Fibroblast of the conjunctiva (primary cell): ENCODE measurements around the gene STMN1.

Experiments
- DNase-seq: peaks from one replicate; pipeline ENCODE4 v3.0.0-alpha.2; 2010; ENCODE audit warnings: low read depth

STMN1 gene

GRCh38 chr1:25891606-25892005 is 14.6 kb downstream of the STMN1 start:
- no peak for DNase-seq

- no peak for DNase-seq
These were observed 15.8 kb downstream of the STMN1 start for GRCh38 chr1:25890239-25891034.

GRCh38 chr1:25889470-25889869 is 16.7 kb downstream of the STMN1 start:
- DNase-seq: no peak

DNA sequence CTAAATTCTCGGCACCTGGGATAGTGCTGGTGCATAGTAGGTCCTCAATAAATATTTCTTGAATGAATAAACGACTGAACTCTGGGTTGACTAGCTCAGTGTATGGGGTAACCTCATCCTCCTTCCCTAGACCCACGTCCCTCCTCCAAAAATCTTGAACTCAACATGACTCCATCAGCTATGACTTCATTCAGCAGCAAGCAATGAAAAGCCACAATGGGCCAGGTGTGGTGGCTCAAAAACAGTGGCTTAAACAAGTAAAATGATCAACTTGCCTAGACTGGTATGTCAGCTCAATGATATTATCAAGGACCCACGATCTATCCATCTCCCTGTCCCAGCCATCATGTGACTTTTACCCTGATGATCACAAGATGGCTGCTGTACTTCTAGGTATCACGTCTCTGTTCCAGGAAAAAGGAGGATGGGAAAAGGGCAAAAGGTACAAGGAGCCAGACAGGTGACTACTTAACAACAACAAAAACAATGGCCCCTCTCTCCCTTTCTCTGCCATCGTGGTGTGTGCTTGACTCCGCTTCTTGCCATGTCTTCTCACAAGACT is 17.7 kb downstream of the STMN1 start:
- DNase-seq: no peak

- DNase-seq: no peak
These were observed 20.6 kb downstream of the STMN1 start for GRCh38 chr1:25885602-25886001.

GRCh38 chr1:25881266-25881665 is 25.0 kb downstream of the STMN1 start:
- DNase-seq: no peak

- DNase-seq: no peak
These were observed 25.7 kb downstream of the STMN1 start for GRCh38 chr1:25880518-25880917.

DNA sequence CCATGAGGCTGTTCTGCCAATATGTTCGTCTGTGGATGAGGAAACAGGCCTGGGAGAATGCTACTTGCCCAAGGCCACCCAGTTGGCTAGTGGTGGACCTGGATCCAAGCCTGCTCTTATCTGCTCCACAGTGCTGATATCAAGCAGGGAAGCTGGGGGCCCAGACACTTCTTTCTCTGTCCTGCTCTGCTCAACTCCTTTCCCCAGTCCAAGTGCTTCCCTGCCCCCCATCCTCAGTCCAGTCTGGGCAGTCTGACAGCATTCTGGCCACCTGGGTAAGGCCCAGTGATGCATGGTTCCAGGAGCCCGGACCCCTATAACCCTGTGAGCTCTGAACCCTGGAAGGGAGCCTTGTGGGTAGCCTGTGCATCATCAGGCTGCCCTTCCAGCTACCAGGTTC is 26.5 kb downstream of the STMN1 start:
- no peak for DNase-seq

- no peak for DNase-seq
These were observed 27.5 kb downstream of the STMN1 start for GRCh38 chr1:25878690-25879089.

GRCh38 chr1:25877155-25877554 is 29.1 kb downstream of the STMN1 start:
- DNase-seq: no peak

DNA sequence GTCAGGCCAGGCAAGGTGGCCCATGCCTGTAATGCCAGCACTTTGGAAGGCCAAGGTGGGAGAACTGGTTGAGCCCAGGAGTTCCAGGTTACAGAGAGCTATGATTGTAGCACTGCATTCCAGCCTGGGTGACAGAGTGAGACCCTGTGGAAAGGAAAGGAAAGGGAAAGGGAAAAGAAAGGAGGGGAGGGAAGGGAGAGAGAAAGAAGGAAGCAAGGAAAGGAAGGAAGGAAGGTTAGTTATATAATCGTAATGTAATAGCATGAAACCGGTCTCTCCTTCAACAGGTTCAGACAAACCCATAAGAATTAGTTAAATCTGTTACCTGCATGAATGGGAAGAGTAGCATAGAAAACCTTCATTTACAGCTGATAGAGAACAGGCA is 29.5 kb downstream of the STMN1 start:
- no peak for DNase-seq

GRCh38 chr1:25875856-25876692 is 30.1 kb downstream of the STMN1 start:
- no peak for DNase-seq

GRCh38 chr1:25875154-25875855 is 30.9 kb downstream of the STMN1 start, which contains the start of gene PAQR7:
TSS of gene PAQR7 (minus strand) at chr1:25875708. CDS start at chr1:25863839, 11,869 bp downstream.
- DNase-seq: no peak

DNA sequence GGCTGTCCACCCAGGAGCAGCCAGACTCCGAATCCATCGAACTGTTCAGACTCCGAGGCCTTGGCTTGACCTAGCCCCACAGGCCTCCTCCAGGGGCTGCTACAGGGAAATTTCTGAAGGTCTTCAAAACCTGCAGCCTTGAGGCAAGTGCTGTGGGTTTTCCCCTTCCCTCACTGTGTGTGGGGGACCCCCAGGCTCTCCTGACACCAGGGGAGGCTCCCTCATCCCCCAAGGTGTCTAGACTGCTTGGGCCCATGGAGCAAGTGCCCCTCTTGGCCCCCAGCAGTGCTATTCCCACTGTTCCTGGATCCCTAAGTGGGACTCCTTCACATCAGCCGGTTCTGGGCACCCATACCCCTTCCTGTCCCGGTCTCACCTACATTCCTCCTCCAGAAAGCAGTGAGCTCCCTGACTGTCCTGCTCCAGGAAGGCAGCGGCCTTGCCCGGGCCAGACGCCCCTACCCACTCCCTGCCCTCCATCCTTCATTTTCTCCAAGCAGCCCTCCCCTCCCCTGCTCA is 31.5 kb downstream of the STMN1 start:
- DNase-seq: no peak

- no peak for DNase-seq
These were observed 32.0 kb downstream of the STMN1 start for GRCh38 chr1:25874209-25874608.

GRCh38 chr1:25873120-25873519 is 33.1 kb downstream of the STMN1 start:
- DNase-seq: no peak

DNA sequence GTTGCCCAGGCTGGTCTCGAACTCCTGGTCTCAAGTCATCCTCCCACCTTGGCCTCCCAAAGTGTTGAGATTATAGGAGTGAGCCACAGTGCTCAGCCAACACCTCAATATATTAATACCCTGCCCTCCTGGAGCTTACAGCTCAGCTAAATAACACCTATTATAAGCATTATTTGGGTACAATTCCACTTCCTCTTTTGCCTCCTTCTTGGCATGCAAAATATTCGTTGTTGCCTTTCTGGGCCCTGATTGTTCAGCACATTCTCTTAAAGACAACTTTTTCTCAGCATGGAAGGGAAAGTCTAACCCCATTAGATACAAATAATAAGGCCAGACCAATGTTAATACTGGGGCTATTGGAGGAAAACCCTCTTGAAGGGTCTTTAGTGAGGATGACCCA is 33.5 kb downstream of the STMN1 start:
- no peak for DNase-seq

DNA sequence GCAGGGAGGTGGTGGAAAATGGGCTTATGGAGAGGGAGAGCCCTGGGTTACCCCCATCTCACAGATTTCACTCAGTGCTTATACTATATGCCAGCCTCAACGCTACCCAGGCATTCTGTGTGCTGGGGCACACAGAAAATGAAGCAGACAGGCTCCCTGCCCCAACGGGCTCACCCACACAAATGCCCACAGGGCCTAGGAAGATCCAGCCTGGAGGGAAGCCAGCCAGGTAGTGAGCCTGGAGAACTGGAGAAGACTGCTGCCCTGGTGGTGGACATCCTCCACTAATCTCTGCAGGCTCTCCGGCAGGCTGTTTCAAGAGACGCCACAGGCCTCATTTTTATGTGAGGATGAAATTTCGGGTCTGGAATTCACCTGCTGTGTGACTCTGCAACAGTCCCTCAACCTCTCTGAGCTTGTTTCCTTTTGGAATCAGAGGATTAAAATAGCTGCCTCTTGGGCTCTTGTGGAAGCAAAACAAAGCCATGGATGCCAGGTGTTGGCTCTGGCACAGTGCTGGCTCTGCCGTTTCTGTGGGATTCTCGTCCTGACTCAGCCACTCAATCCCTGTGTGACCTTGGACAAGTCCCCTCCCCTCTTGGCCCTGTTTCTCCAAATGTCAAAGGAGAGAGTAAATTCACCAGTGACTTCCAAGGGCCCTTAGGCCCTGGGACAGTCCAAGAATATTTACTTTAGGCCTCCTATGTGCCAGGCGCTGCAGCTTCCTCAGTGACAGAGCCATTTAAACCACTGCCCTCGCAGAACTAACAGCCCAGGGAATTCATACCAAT is 34.3 kb downstream of the STMN1 start:
- DNase-seq: no peak

GRCh38 chr1:25871086-25871703 is 35.0 kb downstream of the STMN1 start:
- DNase-seq: no peak

- no peak for DNase-seq
These were observed 35.6 kb downstream of the STMN1 start for GRCh38 chr1:25870614-25871013.
